CD4-positive, alpha-beta memory T cell (primary cell): ENCODE data around the gene CDK14. TPM values are rescaled to one million over a fixed set of nuclear protein-coding genes. Genes with fewer than 3 reads are reported as not detected.

Experiments
- CTCF ChIA-PET: fragments of 350-600 bp; sonication (Branson Sonifier 250); formaldehyde crosslinking; loops from one replicate; lab custom pipeline; 2021; ENCODE audit warnings: inconsistent platforms; ENCODE audit not compliant: partially characterized antibody; lab: Charles Lee
- POLR2A ChIA-PET: fragments of 350-600 bp; sonication (Branson Sonifier 250); formaldehyde crosslinking; loops from one replicate; lab custom pipeline; 2021; ENCODE audit not compliant: partially characterized antibody; lab: Charles Lee
- DNase-seq, 5 donors: peaks; one replicate each; pipeline versions ENCODE4 v3.0.0 to v3.0.0-alpha.2; 2020 to 2022; ENCODE audit warnings: mixed read lengths in 1 of 5
- H3K27ac ChIP-seq: one replicate; pipeline ENCODE4 v1.7.0; 2013; ENCODE audit warnings: low read depth, low read length
- H3K27me3 ChIP-seq: 2 replicates; pipeline ENCODE4 v1.7.0; 2013; ENCODE audit warnings: mild to moderate bottlenecking, low read length, moderate library complexity; ENCODE audit not compliant: insufficient read depth
- H3K36me3 ChIP-seq: 2 replicates; pipeline ENCODE4 v1.7.0; 2013; ENCODE audit warnings: mild to moderate bottlenecking, low read length, moderate library complexity; ENCODE audit not compliant: insufficient read depth
- H3K4me1 ChIP-seq: 2 replicates; pipeline ENCODE4 v1.7.0; 2013; ENCODE audit warnings: mild to moderate bottlenecking, low read length, moderate library complexity; ENCODE audit not compliant: insufficient read depth
- H3K4me3 ChIP-seq, 2 donors: one replicate each; pipeline ENCODE4 v1.7.0; 2013; ENCODE audit warnings: low read length in 2 of 2, mild to moderate bottlenecking in 1 of 2
- H3K9me3 ChIP-seq, 2 donors: one replicate each; pipeline ENCODE4 v1.7.0; 2013; ENCODE audit warnings: low read length in 2 of 2, control low read depth in 1 of 2; ENCODE audit not compliant: control insufficient read depth in 1 of 2
- H3K27ac Mint-ChIP-seq, 7 donors: one replicate each; pipeline ENCODE4 v1.8.0; 2020 to 2021; ENCODE audit warnings: mixed read lengths in 7 of 7, mild to moderate bottlenecking in 6 of 7, inconsistent platforms in 3 of 7, moderate library complexity in 3 of 7
- H3K27me3 Mint-ChIP-seq, 2 donors: one replicate each; pipeline ENCODE4 v1.8.0; 2020 to 2021; ENCODE audit warnings: mixed read lengths in 2 of 2
- H3K36me3 Mint-ChIP-seq, 2 donors: one replicate each; pipeline ENCODE4 v1.8.0; 2020 to 2021; ENCODE audit warnings: mixed read lengths in 2 of 2, inconsistent platforms in 1 of 2, mild to moderate bottlenecking in 1 of 2
- H3K4me1 Mint-ChIP-seq, 4 donors: one replicate each; pipeline ENCODE4 v1.8.0; 2020 to 2021; ENCODE audit warnings: mixed read lengths in 4 of 4, mild to moderate bottlenecking in 1 of 4
- H3K4me3 Mint-ChIP-seq, 8 donors: one replicate each; pipeline ENCODE4 v1.8.0; 2020 to 2021; ENCODE audit warnings: mixed read lengths in 8 of 8, mild to moderate bottlenecking in 7 of 8, moderate library complexity in 6 of 8, inconsistent platforms in 3 of 8
- H3K9me3 Mint-ChIP-seq, 8 donors: one replicate each; pipeline ENCODE4 v1.8.0; 2020 to 2021; ENCODE audit warnings: mixed read lengths in 8 of 8, mild to moderate bottlenecking in 5 of 8, inconsistent platforms in 3 of 8, moderate library complexity in 1 of 8
- intact Hi-C: fragments of 100-400 bp; cut with micrococcal nuclease; formaldehyde crosslinking; loops from one replicate; pipeline ENCODE4 v1.15.1; 2023
- polyA plus RNA-seq, 2 donors: library from polyadenylated mRNA; unstranded; fragments of 300-500 nt; fragmentation: Illumina TruSeq; gene quantifications; one replicate each; pipeline ENCODE4 v1.2.3, GENCODE V29; 2021
- total RNA-seq, 2 experiments: library from RNA; stranded (reverse); gene quantifications; one replicate each; pipeline ENCODE4 v1.2.3, GENCODE V29; 2021

The CDK14 gene
- total and polyA plus RNA-seq, 4 experiments from 2014 or later, result 0.47 to 0.81 (median 0.70) TPM; not detected in 1

DNA sequence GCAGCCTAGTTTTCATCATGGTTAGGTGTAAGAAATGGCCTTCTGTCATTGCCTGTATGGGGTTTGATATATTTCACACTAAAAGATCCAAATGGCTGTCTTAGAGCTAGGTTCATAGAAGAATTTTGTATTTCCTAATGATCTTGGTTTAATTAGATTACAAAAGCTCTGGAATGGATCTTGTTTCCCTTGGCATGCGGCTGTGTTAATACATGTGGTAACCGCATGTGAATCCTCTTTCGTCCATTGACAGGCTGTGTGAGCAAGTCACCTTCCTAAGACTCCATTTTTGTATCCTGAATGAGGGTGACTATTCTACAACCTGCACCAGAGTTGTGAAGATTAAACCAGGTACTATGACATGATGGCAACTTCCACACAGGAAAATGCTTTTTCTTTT, 655.8 kb downstream of the CDK14 start:
- intact Hi-C loops, result no loop called here
- no peaks in the 10 kb centered on the region for H3K36me3 Mint-ChIP-seq
- no peak overlapping the region for H3K4me3 Mint-ChIP-seq
- no peak for DNase-seq
- CTCF ChIA-PET, result no interaction called here
- Histone ChIP-seq H3K27ac (no peak overlapping the region), H3K27me3 (no peaks in the 10 kb centered on the region), H3K4me3 (no peak overlapping the region), H3K9me3 (no peaks in the 10 kb centered on the region), H3K36me3 (no peaks in the 10 kb centered on the region), H3K4me1 (no peaks in the 10 kb centered on the region)
- no peak overlapping the region for H3K27ac Mint-ChIP-seq
- POLR2A ChIA-PET, result no interaction called here
- H3K27me3 Mint-ChIP-seq, result no peaks in the 10 kb centered on the region
- H3K9me3 Mint-ChIP-seq, result peaks cover 0 to 11% (median 5%) of the 10 kb centered on the region in 8 donors
- no peaks in the 10 kb centered on the region for H3K4me1 Mint-ChIP-seq

Other genes starting within 250 kb of the CDK14 start
- gene GTPBP10, start 249.6 kb upstream of the CDK14 start, total RNA-seq, result 10 to 100 TPM; 45.5 to 46.7 TPM
- 10 to 100 TPM; 30.6 to 37.6 TPM for gene GTPBP10, start 249.6 kb upstream of the CDK14 start, polyA plus RNA-seq
- gene CLDN12, start 192.9 kb upstream of the CDK14 start, total RNA-seq, result 1 to 10 TPM; 5.7 to 6.1 TPM
- under 1 TPM in 1 of 2 donors, not detected in 1; 0.29 TPM for gene CLDN12, start 192.9 kb upstream of the CDK14 start, polyA plus RNA-seq
- not detected for gene PTTG1IP2, start 126.7 kb upstream of the CDK14 start, total RNA-seq
- not detected for gene PTTG1IP2, start 126.7 kb upstream of the CDK14 start, polyA plus RNA-seq